Measurements from ENCODE around the gene ARHGEF10L.

Gene ARHGEF10L

GRCh38 chr1:17594026-17594425, 54.5 kb downstream of the ARHGEF10L start:
- DNase-seq (ENCODE audit: low read depth) = no peak

GRCh38 chr1:17594690-17595601, 55.4 kb downstream of the ARHGEF10L start:
- no peak for DNase-seq (ENCODE audit: low read depth)

- no peak for DNase-seq (ENCODE audit: low read depth)
Measured at GRCh38 chr1:17595602-17595925, 56.1 kb downstream of the ARHGEF10L start.

GRCh38 chr1:17596186-17596585, 56.7 kb downstream of the ARHGEF10L start:
- no peak for DNase-seq (ENCODE audit: low read depth)

- no peak for DNase-seq (ENCODE audit: low read depth)
Measured at GRCh38 chr1:17596651-17597509, 57.4 kb downstream of the ARHGEF10L start.

GRCh38 chr1:17597651-17598050, 58.2 kb downstream of the ARHGEF10L start:
- DNase-seq (ENCODE audit: low read depth) = no peak

GRCh38 chr1:17598251-17598650, 58.8 kb downstream of the ARHGEF10L start:
- no peak for DNase-seq (ENCODE audit: low read depth)

GRCh38 chr1:17599291-17599953, 59.9 kb downstream of the ARHGEF10L start:
- no peak for DNase-seq (ENCODE audit: low read depth)

GRCh38 chr1:17599954-17600300, 60.4 kb downstream of the ARHGEF10L start:
- DNase-seq (ENCODE audit: low read depth) = no peak

- no peak for DNase-seq (ENCODE audit: low read depth)
Measured at GRCh38 chr1:17600321-17600720, 60.8 kb downstream of the ARHGEF10L start.

GRCh38 chr1:17601643-17602382, 62.3 kb downstream of the ARHGEF10L start:
- no peak for DNase-seq (ENCODE audit: low read depth)

GRCh38 chr1:17603091-17603841, 63.8 kb downstream of the ARHGEF10L start:
- no peak for DNase-seq (ENCODE audit: low read depth)

GRCh38 chr1:17605582-17606344, 66.3 kb downstream of the ARHGEF10L start:
- no peak for DNase-seq (ENCODE audit: low read depth)

- no peak for DNase-seq (ENCODE audit: low read depth)
Measured at GRCh38 chr1:17606826-17607440, 67.4 kb downstream of the ARHGEF10L start.

- no peak for DNase-seq (ENCODE audit: low read depth)
Measured at GRCh38 chr1:17607644-17608581, 68.4 kb downstream of the ARHGEF10L start.

GRCh38 chr1:17609529-17609928, 70.0 kb downstream of the ARHGEF10L start:
- no peak for DNase-seq (ENCODE audit: low read depth)

- no peak for DNase-seq (ENCODE audit: low read depth)
Measured at GRCh38 chr1:17610085-17610484, 70.6 kb downstream of the ARHGEF10L start.

- no peak for DNase-seq (ENCODE audit: low read depth)
Measured at GRCh38 chr1:17610713-17611112, 71.2 kb downstream of the ARHGEF10L start.

GRCh38 chr1:17611991-17612390, 72.5 kb downstream of the ARHGEF10L start:
- no peak for DNase-seq (ENCODE audit: low read depth)

All from GM04503 (cell line).